Neuronal stem cell (in vitro differentiated cells): ENCODE measurements around the gene TMED5.

ENCODE experiments used
- DNase-seq: peaks from one replicate; pipeline ENCODE4 v3.0.0-alpha.2; 2013; ENCODE audit warnings: low spot score
- H2AFZ ChIP-seq: one replicate; pipeline ENCODE4 v1.6.1; 2013; ENCODE audit warnings: mild to moderate bottlenecking, low read length, inconsistent platforms
- H2AK5ac ChIP-seq: 2 replicates; pipeline ENCODE4 v1.6.1; 2013; ENCODE audit warnings: low read depth, mild to moderate bottlenecking, inconsistent platforms, low read length, moderate library complexity, mixed read lengths
- H2BK120ac ChIP-seq: 2 replicates; pipeline ENCODE4 v1.6.1; 2013; ENCODE audit warnings: low read depth, mild to moderate bottlenecking, inconsistent platforms, low read length, moderate library complexity, mixed read lengths
- H2BK12ac ChIP-seq: one replicate; pipeline ENCODE4 v1.6.1; 2013; ENCODE audit warnings: low read length, inconsistent platforms
- H2BK15ac ChIP-seq: 2 replicates; pipeline ENCODE4 v1.6.1; 2013; ENCODE audit warnings: mild to moderate bottlenecking, low read length, inconsistent platforms, mixed read lengths
- H2BK5ac ChIP-seq: one replicate; pipeline ENCODE4 v1.6.1; 2013; ENCODE audit warnings: inconsistent platforms, mild to moderate bottlenecking, low read length, moderate library complexity
- H3K14ac ChIP-seq: one replicate; pipeline ENCODE4 v1.6.1; 2013; ENCODE audit warnings: low read length, inconsistent platforms
- H3K18ac ChIP-seq: 2 replicates; pipeline ENCODE4 v1.6.1; 2013; ENCODE audit warnings: low read length, inconsistent platforms
- H3K23ac ChIP-seq: 2 replicates; pipeline ENCODE4 v1.6.1; 2013; ENCODE audit warnings: low read depth, mild to moderate bottlenecking, mixed read lengths, low read length, inconsistent platforms; ENCODE audit not compliant: poor library complexity
- H3K27ac ChIP-seq: replicated peaks from 3 replicates; pipeline ENCODE4 v1.5.1; 2013; ENCODE audit warnings: low read length, inconsistent platforms
- H3K27me3 ChIP-seq, 3 experiments: 2 replicates each; pipeline ENCODE4 v1.6.1; 2013; ENCODE audit warnings: low read length in 3 of 3, mild to moderate bottlenecking in 2 of 3, inconsistent platforms in 1 of 3, low read depth in 1 of 3, mixed read lengths in 1 of 3, moderate library complexity in 1 of 3; ENCODE audit not compliant: control insufficient read depth in 3 of 3, insufficient read depth in 3 of 3
- H3K36me3 ChIP-seq, 2 donors: replicated peaks in 1 of 2; 2 replicates each; pipeline ENCODE4 v1.6.1; 2013; ENCODE audit warnings: low read length in 2 of 2; ENCODE audit not compliant: control insufficient read depth in 2 of 2, insufficient read depth in 2 of 2
- H3K4ac ChIP-seq: 2 replicates; pipeline ENCODE4 v1.6.1; 2013; ENCODE audit warnings: inconsistent platforms, mild to moderate bottlenecking, low read length, moderate library complexity
- H3K4me1 ChIP-seq, 2 donors: 1 replicate in 1 of 2; 2 replicates in 1 of 2; pipeline ENCODE4 v1.6.1; 2013; ENCODE audit warnings: low read length in 2 of 2, low read depth in 1 of 2; ENCODE audit not compliant: control insufficient read depth in 2 of 2, insufficient read depth in 1 of 2
- H3K4me2 ChIP-seq: one replicate; pipeline ENCODE4 v1.6.1; 2013; ENCODE audit warnings: mild to moderate bottlenecking, low read length, inconsistent platforms; ENCODE audit not compliant: insufficient read depth, poor library complexity, severe bottlenecking
- H3K4me3 ChIP-seq, 2 donors: 2 replicates each; pipeline ENCODE4 v1.5.1; 2013; ENCODE audit warnings: low read length in 2 of 2, mild to moderate bottlenecking in 2 of 2, inconsistent platforms in 1 of 2, moderate library complexity in 1 of 2
- H3K79me1 ChIP-seq: one replicate; pipeline ENCODE4 v1.6.1; 2013; ENCODE audit warnings: low read depth, mild to moderate bottlenecking, inconsistent platforms, low read length, moderate library complexity
- H3K9ac ChIP-seq: one replicate; pipeline ENCODE4 v1.6.1; 2013; ENCODE audit warnings: mild to moderate bottlenecking, low read depth, low read length, inconsistent platforms; ENCODE audit not compliant: poor library complexity
- H3K9me3 ChIP-seq, 2 donors: replicated peaks in 1 of 2; 2 replicates each; pipeline versions ENCODE3 to v1.6.1; 2013; ENCODE audit warnings: low read length in 2 of 2, mild to moderate bottlenecking in 2 of 2, inconsistent platforms in 1 of 2, low read depth in 1 of 2, mixed read lengths in 1 of 2, moderate library complexity in 1 of 2; ENCODE audit not compliant: control insufficient read depth in 2 of 2, insufficient read depth in 1 of 2
- H4K8ac ChIP-seq: one replicate; pipeline ENCODE4 v1.6.1; 2013; ENCODE audit warnings: low read depth, mild to moderate bottlenecking, inconsistent platforms, low read length, moderate library complexity
- H4K91ac ChIP-seq: one replicate; pipeline ENCODE4 v1.6.1; 2013; ENCODE audit warnings: low read length, low read depth, mild to moderate bottlenecking, inconsistent platforms; ENCODE audit not compliant: poor library complexity
- WGBS, 2 donors: extraction: QIAGEN DNeasy Blood & Tissue Kit; methylation state at CpG; one replicate each; pipeline ENCODE4 v1.1.7; 2013; ENCODE audit warnings: missing lambda C conversion rate in 2 of 2, mixed read lengths in 1 of 2; ENCODE audit not compliant: insufficient read length in 2 of 2, insufficient replicate concordance in 1 of 2; ENCODE audit errors: extremely low coverage in 2 of 2; 5-methylcytosine and 5-hydroxymethylcytosine counted together

TMED5 gene

DNA sequence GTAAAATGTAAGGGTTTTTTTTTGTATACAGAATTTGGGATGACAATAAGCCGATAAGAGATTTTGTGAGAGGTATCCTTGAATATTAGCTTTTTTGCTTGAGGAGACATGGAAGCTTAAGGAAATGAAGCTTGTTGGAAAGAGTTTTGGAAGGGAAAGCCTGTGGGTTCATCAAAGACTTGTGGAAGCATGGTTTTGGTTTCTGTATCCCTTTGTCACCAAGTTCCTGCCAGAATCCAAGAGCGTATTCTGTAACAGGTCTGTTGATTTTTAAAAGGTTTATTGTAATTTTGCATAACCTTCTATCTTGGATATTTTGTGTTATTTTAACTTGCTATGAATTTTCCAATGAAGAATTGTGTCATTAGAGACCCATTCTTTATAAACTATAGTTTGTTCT lies 38.1 kb downstream of the TMED5 start:
- peaks cover 3% of the 10 kb centered on the region for H3K79me1 ChIP-seq
- no peak overlapping the region for H2BK5ac ChIP-seq
- no peak overlapping the region for H3K14ac ChIP-seq
- no peak overlapping the region for H2BK15ac ChIP-seq
- H3K4me3 ChIP-seq: no peak overlapping the region
- H4K91ac ChIP-seq: no peak overlapping the region
- no peak overlapping the region for H2BK12ac ChIP-seq
- H3K4me2 ChIP-seq: no peak overlapping the region
- no peak overlapping the region for H3K9ac ChIP-seq
- no peak for DNase-seq
- no peak overlapping the region for H2AK5ac ChIP-seq
- H3K23ac ChIP-seq: no peak overlapping the region
- H3K27me3 ChIP-seq: no peaks in the 10 kb centered on the region
- no peak overlapping the region for H4K8ac ChIP-seq
- H3K36me3 ChIP-seq: peaks cover 0 to 61% of the 10 kb centered on the region in 2 donors
- H3K18ac ChIP-seq: no peak overlapping the region
- no peak overlapping the region for H3K4ac ChIP-seq
- H3K4me1 ChIP-seq: no peaks in the 10 kb centered on the region
- H2BK120ac ChIP-seq: no peak overlapping the region
- WGBS, 2 donors: 100% methylated on average over 1 of the region's 2 CpGs; no CpG with 5 or more reads in 1 of the 2 donors
- H2AFZ ChIP-seq: no peak overlapping the region
- H3K9me3 ChIP-seq: no peaks in the 10 kb centered on the region
- no peak overlapping the region for H3K27ac ChIP-seq

DNA sequence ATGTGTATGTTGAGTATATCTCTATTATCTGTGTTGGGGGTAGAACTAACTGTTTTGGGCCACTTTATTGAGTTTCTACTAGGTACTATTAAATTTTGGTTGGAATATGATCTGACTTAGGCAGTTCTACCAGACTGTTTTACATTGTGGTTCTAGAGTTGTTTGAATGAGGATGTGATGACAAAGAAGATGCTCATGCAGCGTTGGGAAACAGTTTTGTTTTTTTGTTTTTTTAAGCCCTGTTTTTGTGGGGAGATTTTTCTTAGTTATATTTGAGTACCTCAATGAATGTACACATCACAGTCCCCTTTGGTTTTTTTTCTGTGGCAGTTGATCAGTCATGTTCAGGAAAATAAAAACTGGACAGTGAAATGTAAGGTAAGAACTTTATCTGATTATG lies 40.1 kb downstream of the TMED5 start:
- Histone ChIP-seq H2AK5ac (no peak overlapping the region), H3K27ac (no peak overlapping the region), H4K8ac (no peak overlapping the region), H2AFZ (no peak overlapping the region), H3K27me3 (no peaks in the 10 kb centered on the region), H2BK5ac (no peak overlapping the region), H3K9ac (no peak overlapping the region), H3K36me3 (peaks cover 7 to 82% of the 10 kb centered on the region in 2 donors), H3K23ac (no peak overlapping the region), H3K4me1 (no peaks in the 10 kb centered on the region), H3K4me2 (no peak overlapping the region), H3K4ac (no peak overlapping the region), H2BK15ac (no peak overlapping the region), H4K91ac (no peak overlapping the region), H3K79me1 (peaks cover 3% of the 10 kb centered on the region), H2BK120ac (no peak overlapping the region), H3K18ac (no peak overlapping the region), H3K4me3 (no peak overlapping the region), H2BK12ac (no peak overlapping the region), H3K9me3 (no peaks in the 10 kb centered on the region), H3K14ac (no peak overlapping the region)
- no peak for DNase-seq
- no CpG with 5 or more reads among the region's 1 CpG for WGBS, 2 donors

DNA sequence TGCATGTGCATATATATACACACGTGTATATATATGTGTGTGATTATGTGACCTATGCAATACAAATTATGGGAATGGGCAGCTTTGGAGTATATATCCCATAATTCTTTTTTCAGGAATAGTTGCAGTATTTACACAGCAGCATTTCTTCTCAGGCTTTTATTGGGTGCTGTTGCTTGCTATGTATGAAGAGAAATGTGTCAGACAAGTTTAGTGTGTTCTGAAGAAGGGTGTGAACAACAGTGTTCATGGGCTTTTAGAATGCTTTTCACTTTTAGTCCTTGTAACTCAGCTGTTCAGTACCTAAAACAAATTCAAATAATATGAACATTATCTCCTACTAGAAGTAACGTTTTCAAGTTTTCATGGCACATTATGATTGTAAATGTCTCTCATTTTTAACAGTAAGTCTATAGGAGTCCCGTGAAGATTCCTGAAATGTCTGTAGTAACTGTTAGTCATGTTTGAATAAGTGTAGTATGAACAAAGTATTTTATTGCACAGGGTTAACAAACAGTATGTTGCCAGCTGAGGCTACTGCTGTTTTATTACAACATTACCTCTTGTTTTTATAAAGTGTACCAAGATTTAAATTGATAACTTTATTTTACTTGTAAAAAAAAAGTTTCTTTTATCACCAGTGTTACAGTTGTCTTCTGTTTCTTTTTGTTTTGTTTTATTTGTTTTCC lies 42.5 kb downstream of the TMED5 start:
- Histone ChIP-seq H3K4me2 (no peak overlapping the region), H3K9me3 (no peaks in the 10 kb centered on the region), H3K9ac (no peak overlapping the region), H4K91ac (no peak overlapping the region), H2AK5ac (no peak overlapping the region), H2BK5ac (no peak overlapping the region), H2BK12ac (no peak overlapping the region), H3K79me1 (peaks cover 3% of the 10 kb centered on the region), H2BK120ac (no peak overlapping the region), H3K27ac (no peak overlapping the region), H3K4ac (no peak overlapping the region), H3K18ac (no peak overlapping the region), H3K4me3 (no peak overlapping the region), H3K4me1 (no peaks in the 10 kb centered on the region), H2BK15ac (no peak overlapping the region), H3K27me3 (no peaks in the 10 kb centered on the region), H3K23ac (no peak overlapping the region), H2AFZ (no peak overlapping the region), H3K14ac (no peak overlapping the region), H4K8ac (no peak overlapping the region), H3K36me3 (peaks cover 7 to 99% of the 10 kb centered on the region in 2 donors)
- DNase-seq: no peak
- no CpG with 5 or more reads among the region's 3 CpGs for WGBS, 2 donors

DNA sequence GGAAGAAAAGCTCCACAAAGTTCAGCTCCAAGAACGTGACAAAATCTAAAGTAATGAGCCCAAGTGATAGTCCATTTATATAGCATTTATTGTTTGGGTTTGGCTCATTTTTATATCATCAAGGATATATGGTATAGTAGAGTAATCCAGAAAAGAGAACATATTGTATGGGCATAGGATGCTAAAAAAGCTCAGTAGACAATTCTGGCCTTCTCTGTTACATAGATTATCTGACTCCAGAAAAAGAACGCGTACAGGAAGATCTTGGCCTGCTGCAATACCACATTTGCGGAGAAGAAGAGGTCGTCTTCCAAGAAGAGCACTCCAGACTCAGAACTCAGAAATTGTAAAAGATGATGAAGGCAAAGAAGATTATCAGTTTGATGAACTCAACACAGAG lies 43.8 kb downstream of the TMED5 start:
- H3K23ac ChIP-seq: no peak overlapping the region
- no peak overlapping the region for H2BK5ac ChIP-seq
- WGBS, 2 donors: no CpG with 5 or more reads among the region's 5 CpGs
- H3K27me3 ChIP-seq: no peaks in the 10 kb centered on the region
- H3K9me3 ChIP-seq: no peaks in the 10 kb centered on the region
- H3K14ac ChIP-seq: no peak overlapping the region
- H3K4me2 ChIP-seq: no peak overlapping the region
- H2BK12ac ChIP-seq: no peak overlapping the region
- H3K4me3 ChIP-seq: no peak overlapping the region
- no peak overlapping the region for H2BK120ac ChIP-seq
- H3K9ac ChIP-seq: no peak overlapping the region
- no peak overlapping the region for H3K4ac ChIP-seq
- no peak overlapping the region for H2AFZ ChIP-seq
- no peak overlapping the region for H4K8ac ChIP-seq
- H4K91ac ChIP-seq: no peak overlapping the region
- H3K27ac ChIP-seq: no peak overlapping the region
- no peak overlapping the region for H3K18ac ChIP-seq
- H3K36me3 ChIP-seq: peaks cover 7 to 100% of the 10 kb centered on the region in 2 donors
- no peak for DNase-seq
- no peak overlapping the region for H2AK5ac ChIP-seq
- H2BK15ac ChIP-seq: no peak overlapping the region
- peaks cover under 1% of the 10 kb centered on the region for H3K79me1 ChIP-seq
- no peaks in the 10 kb centered on the region for H3K4me1 ChIP-seq
